Breast epithelium (tissue), 3 donors: ENCODE data around the gene NTMT2.

Experiments used
- POLR2A ChIP-seq: fragments of 450-650 bp; IDR thresholded peaks from one replicate; pipeline ENCODE4 v1.6.1; 2016; ENCODE audit warnings: antibody characterized with exemption, mild to moderate bottlenecking, moderate library complexity
- POLR2AphosphoS5 ChIP-seq, 3 donors: sonication (generic); formaldehyde crosslinking; IDR thresholded peaks; one replicate each; pipeline ENCODE4 v1.6.1; 2017; ENCODE audit warnings: antibody characterized with exemption in 3 of 3
- TF ChIP-seq, protein P1 (sequence below), 3 donors: fragments of 450-650 bp; IDR thresholded peaks; one replicate each; pipeline ENCODE4 v1.5.1; 2016 to 2017; ENCODE audit warnings: antibody characterized with exemption in 3 of 3, mild to moderate bottlenecking in 3 of 3, moderate library complexity in 3 of 3

DNA sequence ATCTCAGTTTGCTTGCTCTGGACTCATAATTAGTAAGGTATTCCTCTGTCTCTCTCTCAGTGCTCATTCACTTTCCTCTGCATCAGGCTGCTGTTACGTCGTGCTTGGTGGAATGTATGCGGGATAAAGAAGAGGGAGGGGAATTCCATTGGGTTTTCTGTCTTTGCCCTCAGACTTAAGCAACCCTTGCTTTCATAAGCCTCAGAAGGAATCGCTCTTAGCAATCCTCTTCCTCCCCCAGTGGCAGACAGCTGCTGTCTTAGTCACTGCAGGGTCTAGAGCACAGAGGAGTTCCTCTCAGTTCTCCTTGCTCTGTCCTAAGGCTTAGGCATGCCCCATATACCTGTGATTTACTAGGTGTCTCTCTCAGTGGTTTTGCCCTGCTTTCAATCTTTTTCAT lies 19.1 kb upstream of the NTMT2 start:
- TF ChIP-seq, protein P1, sequence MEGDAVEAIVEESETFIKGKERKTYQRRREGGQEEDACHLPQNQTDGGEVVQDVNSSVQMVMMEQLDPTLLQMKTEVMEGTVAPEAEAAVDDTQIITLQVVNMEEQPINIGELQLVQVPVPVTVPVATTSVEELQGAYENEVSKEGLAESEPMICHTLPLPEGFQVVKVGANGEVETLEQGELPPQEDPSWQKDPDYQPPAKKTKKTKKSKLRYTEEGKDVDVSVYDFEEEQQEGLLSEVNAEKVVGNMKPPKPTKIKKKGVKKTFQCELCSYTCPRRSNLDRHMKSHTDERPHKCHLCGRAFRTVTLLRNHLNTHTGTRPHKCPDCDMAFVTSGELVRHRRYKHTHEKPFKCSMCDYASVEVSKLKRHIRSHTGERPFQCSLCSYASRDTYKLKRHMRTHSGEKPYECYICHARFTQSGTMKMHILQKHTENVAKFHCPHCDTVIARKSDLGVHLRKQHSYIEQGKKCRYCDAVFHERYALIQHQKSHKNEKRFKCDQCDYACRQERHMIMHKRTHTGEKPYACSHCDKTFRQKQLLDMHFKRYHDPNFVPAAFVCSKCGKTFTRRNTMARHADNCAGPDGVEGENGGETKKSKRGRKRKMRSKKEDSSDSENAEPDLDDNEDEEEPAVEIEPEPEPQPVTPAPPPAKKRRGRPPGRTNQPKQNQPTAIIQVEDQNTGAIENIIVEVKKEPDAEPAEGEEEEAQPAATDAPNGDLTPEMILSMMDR (IDR thresholded peaks at IDR 0.05) = no peak
- no peak for TF ChIP-seq POLR2A
- no peak for TF ChIP-seq POLR2AphosphoS5 (IDR thresholded peaks at IDR 0.05)
